Parathyroid adenoma (tissue), 2 donors: ENCODE results near the gene CDKL1.
"Not testable (repeated sequence)": the region's sequence is repeated elsewhere in the genome, so short reads cannot be mapped to it uniquely, and the experiment has no call there.

Experiments
- H2AFZ ChIP-seq: fragments of 300-600 bp; sonication (generic); one replicate; pipeline ENCODE4 v1.7.0; 2017; ENCODE audit warnings: antibody characterized with exemption, mild to moderate bottlenecking
- H3K27ac ChIP-seq: fragments of 300-600 bp; sonication (generic); one replicate; pipeline ENCODE4 v1.7.0; 2017
- H3K27me3 ChIP-seq: fragments of 300-600 bp; sonication (generic); one replicate; pipeline ENCODE4 v1.7.0; 2017; ENCODE audit warnings: low read length; ENCODE audit not compliant: control insufficient read depth, insufficient read depth
- H3K36me3 ChIP-seq: fragments of 300-600 bp; sonication (generic); one replicate; pipeline ENCODE4 v1.7.0; 2017; ENCODE audit warnings: low read length; ENCODE audit not compliant: control insufficient read depth, insufficient read depth
- H3K4me1 ChIP-seq: fragments of 300-600 bp; sonication (generic); one replicate; pipeline ENCODE4 v1.7.0; 2017; ENCODE audit warnings: control low read depth
- H3K4me2 ChIP-seq: fragments of 300-600 bp; sonication (generic); one replicate; pipeline ENCODE4 v1.7.0; 2017; ENCODE audit warnings: low read length
- H3K4me3 ChIP-seq: fragments of 300-600 bp; sonication (generic); one replicate; pipeline ENCODE4 v1.7.0; 2017; ENCODE audit warnings: low read depth, low read length
- H3K79me2 ChIP-seq: fragments of 300-600 bp; sonication (generic); one replicate; pipeline ENCODE4 v1.7.0; 2017; ENCODE audit warnings: control low read depth
- H3K9ac ChIP-seq: fragments of 300-600 bp; sonication (generic); one replicate; pipeline ENCODE4 v1.7.0; 2017; ENCODE audit warnings: mild to moderate bottlenecking
- H3K9me3 ChIP-seq: fragments of 300-600 bp; sonication (generic); one replicate; pipeline ENCODE4 v1.7.0; 2017; ENCODE audit warnings: low read length; ENCODE audit not compliant: control insufficient read depth
- CTCF ChIP-seq: fragments of 300-600 bp; sonication (generic); IDR thresholded peaks from one replicate; pipeline ENCODE4 v1.7.0; 2017; ENCODE audit warnings: antibody characterized with exemption, mild to moderate bottlenecking
- donor health status: primary hyperparathyroidism.

The CDKL1 gene

DNA sequence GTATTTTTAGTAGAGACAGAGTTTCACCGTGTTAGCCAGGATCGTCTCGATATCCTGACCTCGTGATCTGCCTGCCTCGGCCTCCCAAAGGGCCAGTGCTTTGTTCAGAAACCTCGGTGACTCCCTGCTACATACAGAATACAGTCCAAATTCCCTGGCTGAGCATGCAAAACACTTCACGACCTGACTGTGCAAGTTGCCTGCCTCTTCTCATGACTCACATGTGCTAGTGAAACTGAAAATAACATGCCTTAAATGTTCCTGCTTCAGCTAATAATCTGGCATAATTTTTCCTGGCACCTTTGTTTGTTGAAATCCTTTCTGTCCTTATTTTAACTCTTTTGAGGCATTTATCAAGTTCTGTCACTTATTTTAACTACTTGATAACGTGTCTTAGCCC, 76.4 kb downstream of the CDKL1 start:
- H2AFZ ChIP-seq: no peak overlapping the region
- H3K4me1 ChIP-seq: no peaks in the 10 kb centered on the region
- H3K9me3 ChIP-seq: no peaks in the 10 kb centered on the region
- peaks cover 5% of the 10 kb centered on the region for H3K79me2 ChIP-seq
- no peak overlapping the region for H3K9ac ChIP-seq
- H3K27ac ChIP-seq: no peak overlapping the region
- no peak overlapping the region for H3K4me2 ChIP-seq
- H3K36me3 ChIP-seq: no peaks in the 10 kb centered on the region
- no peak overlapping the region for H3K4me3 ChIP-seq
- H3K27me3 ChIP-seq: no peaks in the 10 kb centered on the region
- TF ChIP-seq CTCF: no peak

DNA sequence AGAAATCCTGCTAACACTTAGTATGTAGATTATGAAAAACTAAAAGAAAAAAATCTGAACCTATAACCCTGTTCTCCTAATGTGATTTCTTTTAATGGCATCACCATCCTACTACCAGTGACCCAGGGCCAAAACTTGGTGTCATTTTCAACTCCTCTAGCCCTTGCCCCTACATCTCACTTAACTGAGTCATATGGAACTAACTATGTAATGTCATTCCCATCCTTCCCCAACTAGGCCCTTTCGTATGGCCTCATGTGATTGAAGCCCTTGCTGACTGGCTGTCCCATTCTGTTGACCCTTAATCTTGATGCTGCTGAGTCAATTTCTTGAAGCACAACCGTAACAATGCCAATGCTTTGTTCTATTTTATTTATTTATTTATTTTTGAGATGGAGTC, 77.0 kb downstream of the CDKL1 start:
- H2AFZ ChIP-seq: no peak overlapping the region
- no peak overlapping the region for H3K9ac ChIP-seq
- H3K9me3 ChIP-seq: no peaks in the 10 kb centered on the region
- no peak overlapping the region for H3K4me3 ChIP-seq
- H3K36me3 ChIP-seq: no peaks in the 10 kb centered on the region
- no peak for TF ChIP-seq CTCF
- H3K27ac ChIP-seq: no peak overlapping the region
- H3K4me2 ChIP-seq: no peak overlapping the region
- H3K79me2 ChIP-seq: peaks cover 5% of the 10 kb centered on the region
- no peaks in the 10 kb centered on the region for H3K27me3 ChIP-seq
- no peaks in the 10 kb centered on the region for H3K4me1 ChIP-seq

DNA sequence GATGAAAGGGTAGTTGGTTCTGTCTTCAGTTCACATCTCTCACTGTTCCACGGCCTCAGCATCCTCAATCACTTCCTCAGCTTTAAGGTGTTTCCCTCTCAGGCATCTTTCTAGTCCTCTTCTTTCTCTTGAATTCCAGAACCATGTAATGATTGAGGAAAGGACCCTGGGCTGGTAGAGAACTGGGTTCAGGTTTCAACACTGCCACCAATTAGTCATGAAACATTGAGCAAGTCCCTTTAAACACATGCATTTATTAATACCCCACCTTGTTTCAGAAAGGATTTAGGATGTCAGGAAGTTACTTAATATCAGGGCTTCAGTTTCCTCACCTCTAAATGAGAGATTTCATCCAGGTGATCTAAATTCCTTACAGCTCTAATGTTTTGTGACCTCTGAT, 77.4 kb downstream of the CDKL1 start:
- peaks cover 7% of the 10 kb centered on the region for H3K79me2 ChIP-seq
- no peak overlapping the region for H3K27ac ChIP-seq
- no peak overlapping the region for H3K4me2 ChIP-seq
- no peaks in the 10 kb centered on the region for H3K4me1 ChIP-seq
- H3K27me3 ChIP-seq: no peaks in the 10 kb centered on the region
- no peaks in the 10 kb centered on the region for H3K36me3 ChIP-seq
- no peak overlapping the region for H3K4me3 ChIP-seq
- H3K9ac ChIP-seq: no peak overlapping the region
- H3K9me3 ChIP-seq: no peaks in the 10 kb centered on the region
- no peak for TF ChIP-seq CTCF
- H2AFZ ChIP-seq: no peak overlapping the region

- no peaks in the 10 kb centered on the region for H3K36me3 ChIP-seq
- no peak overlapping the region for H3K27ac ChIP-seq
- H3K9me3 ChIP-seq: no peaks in the 10 kb centered on the region
- H3K27me3 ChIP-seq: no peaks in the 10 kb centered on the region
- H2AFZ ChIP-seq: no peak overlapping the region
- peaks cover 3% of the 10 kb centered on the region for H3K4me1 ChIP-seq
- no peak overlapping the region for H3K4me3 ChIP-seq
- H3K4me2 ChIP-seq: no peak overlapping the region
- peak; percentile 60 for TF ChIP-seq CTCF
- H3K79me2 ChIP-seq: peaks cover 13% of the 10 kb centered on the region
- no peak overlapping the region for H3K9ac ChIP-seq
These were observed 78.6 kb downstream of the CDKL1 start for GRCh38 chr14:50318031-50318626.

DNA sequence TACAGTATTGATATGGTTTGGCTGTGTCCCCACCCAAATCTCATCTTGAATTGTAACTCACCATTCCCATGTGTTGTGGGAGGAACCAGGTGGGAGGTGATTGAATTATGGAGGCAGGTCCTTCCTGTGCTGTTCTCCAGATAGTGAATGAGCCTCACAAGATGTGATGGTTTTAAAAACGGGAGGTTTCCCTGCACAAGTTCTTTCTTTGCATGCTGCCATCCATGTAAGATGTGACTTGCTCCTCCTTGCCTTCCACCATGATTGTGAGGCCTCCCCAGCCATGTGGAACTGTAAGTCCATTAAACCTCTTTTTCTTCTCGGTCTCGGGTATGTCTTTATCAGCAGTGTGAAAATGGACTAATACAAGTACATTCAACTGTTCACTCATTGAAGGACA, 82.6 kb downstream of the CDKL1 start:
- H3K4me1 ChIP-seq, H3K4me3 ChIP-seq, H3K36me3 ChIP-seq, H3K27me3 ChIP-seq, H3K27ac ChIP-seq, H3K9ac ChIP-seq, H3K4me2 ChIP-seq, H3K9me3 ChIP-seq, H2AFZ ChIP-seq: not testable (repeated sequence)
- H3K79me2 ChIP-seq: peaks cover 23% of the 10 kb centered on the region
